Measurements from ENCODE around the gene RCOR1. TPM values are rescaled to one million over a fixed set of nuclear protein-coding genes. Genes with fewer than 3 reads are reported as not detected.
"Not testable (repeated sequence)": the region's sequence is repeated elsewhere in the genome, so short reads cannot be mapped to it uniquely, and the experiment has no call there.

RCOR1 gene
- total and polyA plus RNA-seq, 10 donors: 3.7 to 30.6 (median 21.1) TPM

- H3K27me3 ChIP-seq (replicated peaks in 1 of 7): no peaks in the 10 kb centered on the region
- H3K4me1 ChIP-seq: peaks cover 0 to 60% (median 17%) of the 10 kb centered on the region in 6 donors
- no peaks in the 10 kb centered on the region for H3K36me3 ChIP-seq
- H3K4me3 ChIP-seq: no peak overlapping the region
- TF ChIP-seq POLR2AphosphoS5 (IDR thresholded peaks at IDR 0.05) (no peak), POLR2A (IDR thresholded peaks at IDR 0.05) (no peak), CTCF (IDR thresholded peaks at IDR 0.05 in 8 of 11, conservative IDR thresholded peaks at IDR 0.05 in 3 of 11) (no peak)
- 93 to 100% (median 98%) methylated on average over 2 of the region's 2 CpGs for WGBS, 5 donors
- no peak for DNase-seq
- intact Hi-C loops (cut with DNase I; ENCODE audit: low total_unique reads): no loop called here
- H3K27ac ChIP-seq: peak overlapping the region in 1 of 8 donors; percentile 28
- H3K9me3 ChIP-seq: no peaks in the 10 kb centered on the region
Measured at GRCh38 chr14:102616318-102616717, 23.9 kb downstream of the RCOR1 start.

GRCh38 chr14:102616799-102617198, 24.4 kb downstream of the RCOR1 start:
- H3K9me3 ChIP-seq: no peaks in the 10 kb centered on the region
- H3K4me3 ChIP-seq: no peak overlapping the region
- no peaks in the 10 kb centered on the region for H3K27me3 ChIP-seq (replicated peaks in 1 of 7)
- intact Hi-C loops (cut with DNase I; ENCODE audit: low total_unique reads): no loop called here
- H3K4me1 ChIP-seq: peaks cover 0 to 59% (median 16%) of the 10 kb centered on the region in 6 donors
- no peaks in the 10 kb centered on the region for H3K36me3 ChIP-seq
- TF ChIP-seq POLR2A (IDR thresholded peaks at IDR 0.05) (no peak), CTCF (IDR thresholded peaks at IDR 0.05 in 8 of 11, conservative IDR thresholded peaks at IDR 0.05 in 3 of 11) (no peak), POLR2AphosphoS5 (IDR thresholded peaks at IDR 0.05) (no peak)
- H3K27ac ChIP-seq: peak overlapping the region in 1 of 8 donors; percentile 28
- 30 to 49% (median 36%) methylated on average over 3 of the region's 3 CpGs for WGBS, 5 donors
- DNase-seq: no peak

GRCh38 chr14:102619012-102619411, 26.6 kb downstream of the RCOR1 start:
- peaks cover 0 to 68% (median 28%) of the 10 kb centered on the region in 6 donors for H3K4me1 ChIP-seq
- H3K9me3 ChIP-seq; DNase-seq; H3K36me3 ChIP-seq; H3K4me3 ChIP-seq; H3K27ac ChIP-seq; intact Hi-C loops (cut with DNase I; ENCODE audit: low total_unique reads); H3K27me3 ChIP-seq (replicated peaks in 1 of 7): not testable (repeated sequence)
- WGBS, 5 donors: 63 to 91% (median 81%) methylated on average over 6 of the region's 6 CpGs

DNA sequence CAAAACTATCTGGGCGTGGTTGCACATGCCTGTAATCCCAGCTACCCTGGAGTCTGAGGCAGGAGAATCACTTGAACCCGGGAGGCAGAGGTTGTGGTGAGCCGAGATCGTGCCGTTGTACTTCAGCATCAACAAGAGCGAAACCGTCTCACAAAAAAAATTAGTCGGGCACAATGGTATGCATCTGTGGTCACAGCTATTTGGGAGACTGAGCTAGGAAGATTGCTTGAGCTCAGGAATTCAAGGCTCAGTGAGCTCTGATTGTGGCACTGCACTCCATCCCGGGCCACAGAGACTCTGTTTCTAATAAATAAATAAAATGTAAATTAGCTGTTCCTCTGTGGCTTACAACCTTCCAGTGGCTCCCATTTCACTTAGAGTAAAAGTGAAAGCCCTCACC, 28.0 kb downstream of the RCOR1 start:
- intact Hi-C loops (cut with DNase I; ENCODE audit: low total_unique reads): no loop called here
- Histone ChIP-seq H3K36me3 (no peaks in the 10 kb centered on the region), H3K27me3 (replicated peaks in 1 of 7) (no peaks in the 10 kb centered on the region), H3K4me3 (no peak overlapping the region), H3K9me3 (no peaks in the 10 kb centered on the region), H3K4me1 (peaks cover 0 to 80% (median 28%) of the 10 kb centered on the region in 6 donors), H3K27ac (no peak overlapping the region)
- WGBS, 5 donors: 87 to 99% (median 95%) methylated on average over 9 of the region's 9 CpGs
- TF ChIP-seq POLR2AphosphoS5 (IDR thresholded peaks at IDR 0.05) (no peak), CTCF (IDR thresholded peaks at IDR 0.05 in 8 of 11, conservative IDR thresholded peaks at IDR 0.05 in 3 of 11) (no peak), POLR2A (IDR thresholded peaks at IDR 0.05) (no peak)
- DNase-seq: no peak
